Measurements from ENCODE around the gene GNB5.
A peak's percentile ranks its signal among the peaks of the same experiment; 100 is the strongest.
"Not testable (repeated sequence)": the region's sequence is repeated elsewhere in the genome, so short reads cannot be mapped to it uniquely, and the experiment has no call there.

GNB5 gene

GRCh38 chr15:52085299-52085698 lies 105.9 kb downstream of the GNB5 start:
- H3K4me3 ChIP-seq (replicated peaks; ENCODE audit: low read depth, low read length), result no peak overlapping the region
- no peak for DNase-seq (ENCODE audit: extremely low read depth, low read depth)
- no peak for TF ChIP-seq CTCF (IDR thresholded peaks at IDR 0.05; ENCODE audit: low read depth, low read length, missing control alignments)

GRCh38 chr15:52083603-52084002 lies 107.6 kb downstream of the GNB5 start:
- no peak for TF ChIP-seq CTCF (IDR thresholded peaks at IDR 0.05; ENCODE audit: low read depth, low read length, missing control alignments)
- DNase-seq (ENCODE audit: extremely low read depth, low read depth), result no peak

GRCh38 chr15:52083037-52083359 lies 108.2 kb downstream of the GNB5 start:
- H3K4me3 ChIP-seq (replicated peaks; ENCODE audit: low read depth, low read length); DNase-seq (ENCODE audit: extremely low read depth, low read depth): not testable (repeated sequence)

More at GRCh38 chr15:52083603-52084002, 107.6 kb downstream of the GNB5 start:
- H3K4me3 ChIP-seq (replicated peaks; ENCODE audit: low read depth, low read length), result no peak overlapping the region

GRCh38 chr15:52082197-52083036 lies 108.8 kb downstream of the GNB5 start:
- no peak for DNase-seq (ENCODE audit: extremely low read depth, low read depth)
- TF ChIP-seq CTCF (IDR thresholded peaks at IDR 0.05; ENCODE audit: low read depth, low read length, missing control alignments), result no peak
- H3K4me3 ChIP-seq (replicated peaks; ENCODE audit: low read depth, low read length), result no peak overlapping the region

GRCh38 chr15:52080706-52081392 lies 110.3 kb downstream of the GNB5 start:
- no peak for TF ChIP-seq CTCF (IDR thresholded peaks at IDR 0.05; ENCODE audit: low read depth, low read length, missing control alignments)
- DNase-seq (ENCODE audit: extremely low read depth, low read depth), result no peak
- no peak overlapping the region for H3K4me3 ChIP-seq (replicated peaks; ENCODE audit: low read depth, low read length)

- no peak overlapping the region for H3K4me3 ChIP-seq (replicated peaks; ENCODE audit: low read depth, low read length)
- no peak for TF ChIP-seq CTCF (IDR thresholded peaks at IDR 0.05; ENCODE audit: low read depth, low read length, missing control alignments)
- no peak for DNase-seq (ENCODE audit: extremely low read depth, low read depth)
Observed at GRCh38 chr15:52080031-52080430, 111.2 kb downstream of the GNB5 start.

GRCh38 chr15:52078876-52079700 lies 112.1 kb downstream of the GNB5 start:
- no peak for DNase-seq (ENCODE audit: extremely low read depth, low read depth)
- no peak overlapping the region for H3K4me3 ChIP-seq (replicated peaks; ENCODE audit: low read depth, low read length)
- peak; percentile 92 for TF ChIP-seq CTCF (IDR thresholded peaks at IDR 0.05; ENCODE audit: low read depth, low read length, missing control alignments)
